Mesothelial cell of epicardium (in vitro differentiated cells): Measurements from ENCODE around the gene KCTD4. TPM values are rescaled to one million over a fixed set of nuclear protein-coding genes. Genes with fewer than 3 reads are reported as not detected.

Source experiments
- DNase-seq, 2 experiments: peaks; one replicate each; pipeline ENCODE4 v3.0.0; 2021; ENCODE audit warnings: low spot score in 2 of 2; ENCODE audit not compliant: unreplicated experiment in 2 of 2
- H3K27ac Mint-ChIP-seq: 2 replicates; pipeline ENCODE4 v1.8.0; 2021; ENCODE audit warnings: mixed read lengths
- H3K27me3 Mint-ChIP-seq: 2 replicates; pipeline ENCODE4 v1.8.0; 2021; ENCODE audit warnings: low read depth, mixed read lengths
- H3K36me3 Mint-ChIP-seq: 2 replicates; pipeline ENCODE4 v1.8.0; 2021; ENCODE audit warnings: mixed read lengths
- H3K4me1 Mint-ChIP-seq: 2 replicates; pipeline ENCODE4 v1.8.0; 2021; ENCODE audit warnings: mixed read lengths
- H3K4me3 Mint-ChIP-seq: 2 replicates; pipeline ENCODE4 v1.8.0; 2021; ENCODE audit warnings: mild to moderate bottlenecking, moderate library complexity, mixed read lengths
- H3K9me3 Mint-ChIP-seq: 2 replicates; pipeline ENCODE4 v1.8.0; 2021; ENCODE audit warnings: mixed read lengths
- total RNA-seq: library from RNA; stranded (reverse); gene quantifications from 3 replicates; pipeline ENCODE4 v1.2.1, GENCODE V29; 2021
- TF ChIP-seq, protein P1 (sequence below): fragments of 200-600 bp; sonication (generic); IDR thresholded peaks from one replicate; pipeline ENCODE4 v1.5.0; 2021; ENCODE audit warnings: antibody characterized with exemption; ENCODE audit not compliant: unreplicated experiment

Gene KCTD4
- total RNA-seq, 1 donor from 2014 or later: not detected

DNA sequence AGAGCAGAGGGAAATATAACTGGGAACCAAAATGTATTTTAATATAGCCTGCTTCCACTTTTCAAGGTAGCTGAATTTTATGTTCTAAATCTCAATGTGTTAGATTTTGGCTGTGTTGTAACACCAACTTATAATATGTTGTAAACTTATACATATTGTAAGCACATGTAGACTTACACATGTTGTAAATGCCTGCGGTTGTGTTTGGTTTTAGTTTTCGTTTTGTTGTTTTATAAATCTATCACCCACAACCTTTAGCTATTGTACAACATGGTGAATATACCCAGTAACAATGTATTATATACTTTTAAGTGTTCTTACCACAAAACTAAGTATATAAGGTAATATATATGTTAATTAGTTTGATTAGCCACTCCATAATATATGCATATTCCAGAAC lies 15.6 kb downstream of the KCTD4 start:
- no peak overlapping the region for H3K27ac Mint-ChIP-seq
- DNase-seq: no peak
- no peak overlapping the region for H3K4me3 Mint-ChIP-seq
- TF ChIP-seq, protein P1, sequence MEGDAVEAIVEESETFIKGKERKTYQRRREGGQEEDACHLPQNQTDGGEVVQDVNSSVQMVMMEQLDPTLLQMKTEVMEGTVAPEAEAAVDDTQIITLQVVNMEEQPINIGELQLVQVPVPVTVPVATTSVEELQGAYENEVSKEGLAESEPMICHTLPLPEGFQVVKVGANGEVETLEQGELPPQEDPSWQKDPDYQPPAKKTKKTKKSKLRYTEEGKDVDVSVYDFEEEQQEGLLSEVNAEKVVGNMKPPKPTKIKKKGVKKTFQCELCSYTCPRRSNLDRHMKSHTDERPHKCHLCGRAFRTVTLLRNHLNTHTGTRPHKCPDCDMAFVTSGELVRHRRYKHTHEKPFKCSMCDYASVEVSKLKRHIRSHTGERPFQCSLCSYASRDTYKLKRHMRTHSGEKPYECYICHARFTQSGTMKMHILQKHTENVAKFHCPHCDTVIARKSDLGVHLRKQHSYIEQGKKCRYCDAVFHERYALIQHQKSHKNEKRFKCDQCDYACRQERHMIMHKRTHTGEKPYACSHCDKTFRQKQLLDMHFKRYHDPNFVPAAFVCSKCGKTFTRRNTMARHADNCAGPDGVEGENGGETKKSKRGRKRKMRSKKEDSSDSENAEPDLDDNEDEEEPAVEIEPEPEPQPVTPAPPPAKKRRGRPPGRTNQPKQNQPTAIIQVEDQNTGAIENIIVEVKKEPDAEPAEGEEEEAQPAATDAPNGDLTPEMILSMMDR: no peak
- no peaks in the 10 kb centered on the region for H3K9me3 Mint-ChIP-seq
- H3K27me3 Mint-ChIP-seq: no peaks in the 10 kb centered on the region
- peaks cover 2% of the 10 kb centered on the region for H3K4me1 Mint-ChIP-seq
- peaks cover 13% of the 10 kb centered on the region for H3K36me3 Mint-ChIP-seq

DNA sequence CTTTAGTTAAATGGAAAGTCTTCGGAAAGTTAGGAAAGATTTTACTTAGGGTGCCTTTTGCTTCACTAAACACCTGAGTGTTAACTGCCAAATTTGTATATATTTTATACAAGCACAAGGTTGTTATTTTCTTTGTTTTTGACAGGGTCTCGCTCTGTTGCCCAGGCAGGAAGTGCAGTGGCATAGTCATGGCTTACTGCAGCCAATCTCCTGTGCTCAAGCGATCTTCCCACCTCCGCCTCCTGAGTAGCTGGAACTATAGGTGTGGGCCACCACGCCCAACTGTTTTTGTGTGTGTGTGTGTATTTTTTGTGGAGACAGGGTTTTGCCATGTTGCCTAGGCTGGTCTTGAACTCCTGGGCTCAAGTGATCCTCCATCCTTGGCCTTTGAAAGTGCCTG lies 16.2 kb downstream of the KCTD4 start:
- Mint-ChIP-seq H3K4me3 (no peak overlapping the region), H3K27me3 (no peaks in the 10 kb centered on the region), H3K9me3 (no peaks in the 10 kb centered on the region), H3K4me1 (peaks cover 4% of the 10 kb centered on the region), H3K27ac (no peak overlapping the region), H3K36me3 (peaks cover 13% of the 10 kb centered on the region)
- DNase-seq: no peak
- TF ChIP-seq, protein P1: no peak

DNA sequence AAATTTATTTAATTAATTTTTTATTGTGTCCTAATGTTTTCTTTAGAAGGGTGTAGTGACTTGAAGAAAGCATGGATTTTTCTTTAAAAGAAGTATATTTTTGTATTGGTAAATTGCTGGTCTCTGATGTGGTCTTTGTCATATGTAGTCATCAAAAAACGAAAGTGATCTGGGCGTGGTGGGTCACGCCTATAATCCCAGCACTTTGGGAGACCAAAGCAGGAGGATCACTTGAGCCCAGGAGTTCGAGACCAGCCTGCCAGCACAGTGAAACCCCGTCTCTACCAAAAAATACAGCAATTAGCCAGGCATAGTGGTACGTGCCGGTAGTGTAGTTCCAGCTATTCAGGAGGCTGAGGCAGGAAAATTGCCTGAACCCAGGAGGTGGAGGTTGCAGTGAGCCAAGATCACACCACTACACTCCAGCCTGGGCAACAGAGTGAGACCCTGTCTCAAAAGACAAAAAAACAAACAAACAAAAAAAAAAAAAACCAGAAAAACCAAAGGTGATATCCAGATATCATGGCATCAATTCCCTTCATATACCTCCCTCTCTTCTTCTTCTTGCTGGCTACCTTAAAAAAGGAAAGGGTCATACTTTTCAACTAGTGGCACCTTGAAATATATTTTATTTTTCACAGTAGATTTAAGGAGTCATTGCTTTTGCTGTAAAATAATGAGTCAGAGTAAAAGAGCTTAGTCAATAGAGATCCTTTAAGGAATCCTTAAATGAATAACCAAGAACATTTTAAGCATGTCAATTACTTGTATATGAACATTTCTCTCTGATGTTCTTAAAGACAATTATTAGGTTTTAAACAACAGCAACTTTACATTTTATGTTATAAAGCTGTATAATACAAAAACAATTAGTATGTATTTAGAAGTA lies 19.9 kb downstream of the KCTD4 start:
- Mint-ChIP-seq H3K4me3 (no peak overlapping the region), H3K4me1 (peaks cover 23% of the 10 kb centered on the region), H3K27ac (no peak overlapping the region), H3K36me3 (peaks cover 2% of the 10 kb centered on the region), H3K27me3 (no peaks in the 10 kb centered on the region), H3K9me3 (no peaks in the 10 kb centered on the region)
- TF ChIP-seq, protein P1: no peak
- DNase-seq: no peak

DNA sequence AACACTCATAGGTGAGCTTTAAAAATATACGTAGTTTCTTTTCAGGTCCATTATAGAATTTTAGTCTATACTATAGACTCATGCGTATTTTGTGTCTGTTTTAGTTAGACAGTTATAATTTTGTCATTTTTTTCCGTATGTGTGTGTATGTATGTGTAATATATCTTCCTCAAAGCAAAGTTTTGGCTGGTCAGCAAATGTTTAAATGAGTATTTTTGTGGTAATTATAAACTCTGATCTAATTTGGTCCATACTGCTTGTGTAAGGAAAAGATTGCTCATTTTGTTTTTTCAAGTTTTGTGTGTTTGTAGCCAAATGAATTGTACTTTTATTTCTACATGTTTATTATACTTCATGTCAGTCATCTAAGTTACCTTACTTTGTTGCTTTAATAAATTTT lies 20.5 kb downstream of the KCTD4 start:
- Mint-ChIP-seq H3K9me3 (no peaks in the 10 kb centered on the region), H3K27ac (peak overlapping the region; percentile 25), H3K36me3 (peaks cover 2% of the 10 kb centered on the region), H3K4me1 (peaks cover 23% of the 10 kb centered on the region), H3K4me3 (no peak overlapping the region), H3K27me3 (no peaks in the 10 kb centered on the region)
- no peak for DNase-seq
- TF ChIP-seq, protein P1: no peak

DNA sequence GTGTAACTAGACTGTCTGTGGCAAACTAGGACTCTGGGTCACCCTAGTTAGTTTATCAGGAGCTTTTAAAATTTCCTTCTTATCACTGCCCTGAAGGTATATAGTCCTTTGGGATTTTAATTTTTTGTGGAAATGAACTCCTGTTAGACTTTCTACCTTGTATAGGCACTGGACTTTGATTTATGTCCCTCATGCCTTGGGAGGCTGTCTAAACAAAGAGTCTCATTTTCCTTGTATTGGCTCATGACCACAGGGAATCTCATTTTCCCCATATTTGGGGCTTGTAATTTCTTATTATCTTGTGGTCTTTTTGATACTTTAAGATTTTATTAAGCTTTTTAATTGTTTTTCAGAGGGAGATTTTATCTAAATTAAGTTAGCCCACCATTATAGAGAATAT lies 21.4 kb downstream of the KCTD4 start:
- H3K36me3 Mint-ChIP-seq: peaks cover 10% of the 10 kb centered on the region
- TF ChIP-seq, protein P1: no peak
- no peak overlapping the region for H3K4me3 Mint-ChIP-seq
- peaks cover 23% of the 10 kb centered on the region for H3K4me1 Mint-ChIP-seq
- H3K27ac Mint-ChIP-seq: peak overlapping the region; percentile 79
- H3K27me3 Mint-ChIP-seq: no peaks in the 10 kb centered on the region
- DNase-seq: no peak
- H3K9me3 Mint-ChIP-seq: peaks cover 4% of the 10 kb centered on the region
